Measurements from ENCODE around the gene HOOK2.

GRCh38 chr19:12794196-12794941, 19.0 kb upstream of the HOOK2 start:
- TF ChIP-seq CTCF (IDR thresholded peaks at IDR 0.05) (no peak), POLR2A (IDR thresholded peaks at IDR 0.05) (no peak)

Measured in transverse colon (tissue), 3 donors.